GM21360 (cell line): ENCODE measurements around the gene RAB4B.
"Not testable (repeated sequence)": the region's sequence is repeated elsewhere in the genome, so short reads cannot be mapped to it uniquely, and the experiment has no call there.

ENCODE experiments used
- ATAC-seq: cut with Tn5 transposase; IDR thresholded peaks from one replicate; pipeline ENCODE4 v1.9.1; 2021; ENCODE audit warnings: mild to moderate bottlenecking, moderate library complexity; ENCODE audit not compliant: unreplicated experiment

Gene RAB4B

DNA sequence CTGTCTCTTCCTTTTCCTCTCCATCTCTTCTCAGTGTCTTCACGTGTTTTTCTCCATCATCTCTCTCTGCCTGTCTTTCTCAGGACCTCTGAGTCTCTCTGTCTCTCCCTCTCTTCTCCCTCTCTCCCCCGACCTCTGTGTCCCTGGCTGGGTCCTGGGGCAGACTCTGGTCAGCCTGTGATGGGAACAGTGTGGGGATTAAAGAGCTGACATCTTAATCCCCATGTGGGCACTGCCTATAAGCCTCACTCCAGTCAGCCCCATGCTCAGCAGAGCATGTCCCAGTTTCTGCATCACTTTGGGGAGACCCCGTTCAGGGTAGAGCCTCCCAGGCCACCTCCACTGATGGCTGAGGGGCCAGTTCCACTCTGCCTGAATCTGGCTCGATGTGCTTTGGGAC, 37.2 kb downstream of the RAB4B start:
- ATAC-seq = no peak

DNA sequence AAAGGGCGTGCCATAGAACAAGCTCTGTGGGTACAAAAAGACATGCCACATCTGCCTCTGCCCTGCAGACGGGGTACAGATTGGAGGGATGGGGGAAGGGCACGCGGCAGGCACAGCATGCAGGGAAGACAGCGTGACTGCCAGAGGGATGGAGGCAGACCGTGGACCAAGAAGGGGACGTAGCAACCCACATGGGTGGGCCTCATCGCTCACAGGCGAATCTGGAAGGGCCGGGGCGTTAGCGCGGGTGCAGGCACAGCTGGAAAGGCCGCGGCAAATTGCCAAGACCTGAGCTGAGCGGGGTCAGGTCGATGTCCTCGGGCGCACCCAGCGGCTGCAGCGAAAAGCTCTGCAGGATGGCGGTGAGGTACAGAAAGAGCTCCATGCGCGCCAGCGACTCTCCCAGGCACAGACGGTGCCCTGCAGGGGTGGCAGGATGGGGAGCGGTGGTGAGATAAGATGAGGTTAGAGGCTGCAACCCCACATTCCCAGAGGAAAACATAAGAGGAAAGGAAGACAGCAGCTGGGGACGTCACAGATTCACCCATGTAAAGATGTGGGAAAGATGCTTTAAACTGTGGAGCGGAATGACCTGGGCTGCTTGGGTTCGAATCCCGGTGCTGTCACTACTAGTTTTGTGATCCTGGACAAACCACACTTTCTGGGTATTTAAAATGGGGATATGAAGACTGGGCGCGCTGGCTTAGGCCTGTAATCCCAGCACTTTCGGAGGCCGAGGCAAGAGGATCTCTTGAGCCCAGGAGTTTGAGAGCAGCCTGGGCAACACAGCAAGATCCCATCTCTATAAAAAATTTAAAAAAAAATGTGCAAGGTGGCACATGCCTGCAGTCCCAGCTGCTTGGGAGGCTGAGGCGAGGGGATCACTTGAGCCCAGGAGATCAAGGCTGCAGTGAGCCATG, 40.7 kb downstream of the RAB4B start:
- peak; percentile 49 for ATAC-seq

DNA sequence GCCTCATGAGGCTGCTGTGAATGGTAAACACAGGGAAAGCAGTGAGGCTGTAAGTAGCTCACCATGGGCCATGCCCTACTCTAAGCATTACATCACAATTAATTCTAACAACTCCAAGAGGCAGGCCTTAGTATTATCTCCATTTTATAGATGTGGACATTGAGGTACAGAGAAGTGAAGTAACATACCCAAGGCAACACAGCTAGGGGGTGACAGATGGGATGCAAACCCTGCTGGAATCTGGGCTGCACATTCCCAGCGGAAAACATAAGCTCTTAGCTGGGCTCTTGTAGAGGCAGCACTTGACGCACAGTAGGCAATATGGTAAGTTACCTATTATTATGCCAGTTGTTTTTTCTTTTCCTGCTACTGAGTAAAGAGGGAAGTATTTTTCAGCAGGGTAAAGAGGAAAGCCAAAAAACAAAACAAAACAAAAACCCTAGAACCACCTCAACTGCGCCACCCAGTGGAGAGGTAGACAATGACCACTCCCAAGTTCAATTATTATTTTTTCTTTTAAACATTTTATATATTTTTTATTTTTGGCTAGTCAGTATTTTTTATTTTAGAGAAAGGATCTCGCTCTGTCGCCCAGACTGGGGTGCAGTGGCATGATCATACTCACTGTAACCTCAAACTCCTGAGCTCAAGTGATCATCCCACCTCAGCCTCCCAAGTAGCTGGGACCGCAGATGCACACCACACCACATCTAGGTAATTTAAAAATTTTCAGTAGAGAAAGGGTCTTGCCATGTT, 41.6 kb downstream of the RAB4B start:
- not testable (repeated sequence) for ATAC-seq

DNA sequence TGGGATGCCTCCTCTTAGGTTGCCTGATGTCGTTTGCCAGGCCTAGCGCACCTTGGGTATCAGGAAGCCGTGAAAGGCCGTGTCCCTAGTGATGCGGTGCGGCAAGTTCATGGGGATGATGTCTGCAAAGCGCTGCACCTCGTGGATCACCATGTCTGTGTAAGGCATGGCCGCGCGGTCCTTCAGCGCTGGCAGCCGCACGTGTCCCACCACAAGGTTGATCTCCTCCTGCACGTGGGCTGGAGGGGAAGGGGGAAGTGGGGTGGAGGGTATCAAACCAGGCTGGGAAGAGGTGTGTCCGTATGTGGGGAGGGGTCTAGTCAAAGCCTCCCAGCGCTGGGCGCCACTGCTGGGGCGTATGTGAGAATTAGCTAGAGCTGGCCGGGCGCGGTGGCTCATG, 44.1 kb downstream of the RAB4B start:
- no peak for ATAC-seq

DNA sequence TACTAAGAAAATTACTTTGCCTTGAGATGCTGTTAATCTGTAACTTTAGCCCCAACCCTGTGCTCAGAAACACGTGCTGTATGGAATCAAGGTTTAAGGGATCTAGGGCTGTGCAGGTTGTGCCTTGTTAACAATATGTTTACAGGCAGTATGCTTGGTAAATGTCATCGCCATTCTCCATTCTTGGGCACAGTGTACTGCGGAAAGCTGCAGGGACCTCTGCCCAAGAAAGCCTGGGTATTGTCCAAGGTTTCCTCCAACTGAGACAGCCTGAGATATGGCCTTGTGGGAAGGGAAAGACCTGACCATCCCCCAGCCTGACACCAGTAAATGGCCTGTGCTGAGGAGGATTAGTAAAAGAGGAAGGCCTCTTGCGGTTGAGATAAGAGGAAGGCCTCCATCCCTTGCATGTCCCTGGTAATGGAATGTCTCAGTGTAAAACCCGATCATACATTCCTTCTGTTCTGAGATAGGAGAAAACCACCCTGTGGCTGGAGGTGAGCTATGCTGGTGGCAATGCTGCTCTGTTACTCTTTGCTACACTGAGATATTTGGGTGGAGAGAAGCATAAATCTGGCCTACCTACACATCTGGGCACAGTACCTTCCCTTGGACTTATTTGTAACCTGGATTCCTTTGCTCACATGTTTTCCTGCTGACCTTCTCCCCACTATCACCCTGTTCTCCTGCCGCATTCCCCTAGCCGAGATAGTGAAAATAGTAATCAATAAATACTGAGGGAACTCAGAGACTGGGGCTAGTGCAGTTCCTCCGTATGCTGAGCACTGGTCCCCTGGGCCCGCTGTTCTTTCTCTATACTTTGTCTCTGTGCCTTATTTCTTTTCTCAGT, 44.9 kb downstream of the RAB4B start:
- not testable (repeated sequence) for ATAC-seq

DNA sequence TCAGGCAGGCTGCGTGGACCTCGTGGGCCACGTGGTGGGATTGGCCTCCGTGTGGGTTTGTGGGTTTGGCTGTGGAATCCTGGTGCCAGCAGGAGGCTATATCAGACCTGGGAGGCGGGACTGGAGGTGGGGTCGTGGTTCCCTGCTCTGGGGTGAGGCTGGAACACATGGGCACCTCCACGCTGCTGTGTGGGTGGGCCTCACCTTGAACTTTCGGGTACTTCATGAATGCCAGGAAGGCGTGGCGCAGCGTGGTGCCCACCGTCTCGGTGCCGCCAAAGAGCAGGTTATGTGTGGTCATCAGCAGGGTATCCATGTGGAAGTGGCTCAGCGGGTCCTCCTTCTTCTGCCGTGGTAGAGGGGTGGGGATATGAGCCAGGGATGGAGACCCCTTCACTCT, 46.9 kb downstream of the RAB4B start:
- ATAC-seq = not testable (repeated sequence)

DNA sequence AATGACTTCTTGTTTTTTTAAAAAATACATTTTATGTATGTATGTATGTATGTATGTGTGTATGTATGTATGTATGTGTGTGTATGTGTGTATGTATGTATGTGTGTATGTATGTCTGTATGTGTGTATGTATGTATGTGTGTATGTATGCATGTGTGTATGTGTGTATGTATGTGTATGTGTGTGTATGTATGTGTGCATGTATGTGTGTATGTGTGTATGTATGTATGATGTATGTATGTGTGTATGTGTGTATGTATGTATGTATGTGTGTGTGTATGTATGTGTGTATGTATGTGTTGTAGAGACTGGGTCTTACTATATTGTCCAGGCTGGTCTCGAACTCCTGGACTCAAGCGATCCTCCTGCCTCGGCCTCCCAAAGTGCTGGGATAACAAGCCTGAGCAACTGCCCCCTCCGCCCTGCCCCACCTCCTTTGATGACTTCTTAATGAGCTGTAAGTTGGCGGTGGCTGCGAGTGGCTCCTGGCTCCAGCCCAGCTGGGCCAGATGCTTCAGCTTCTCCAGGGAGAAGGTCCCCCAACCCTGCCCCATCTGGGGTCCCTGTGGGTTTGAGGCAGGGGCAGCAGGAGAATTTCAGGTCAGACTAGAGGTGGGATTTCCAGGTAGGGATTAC, 47.5 kb downstream of the RAB4B start:
- ATAC-seq = not testable (repeated sequence)

DNA sequence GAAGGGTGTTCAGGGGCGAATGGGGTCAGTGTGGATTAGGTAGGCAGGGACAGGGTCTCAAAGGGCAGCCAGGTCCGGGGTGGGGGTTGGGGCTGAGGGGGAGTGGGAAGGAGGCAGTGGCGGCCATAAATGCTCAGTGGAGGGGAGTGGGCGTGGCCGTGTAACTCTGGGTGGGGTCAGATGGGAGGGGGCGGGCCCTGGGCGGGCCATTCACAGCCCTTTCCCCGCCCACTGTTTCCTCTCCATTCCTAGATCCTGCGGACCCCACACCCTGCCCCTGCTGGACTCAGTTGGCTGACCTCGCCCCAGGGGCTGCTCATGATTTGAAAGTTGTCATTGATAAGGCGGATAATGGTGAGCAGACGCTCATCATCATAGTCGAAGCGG, 48.3 kb downstream of the RAB4B start:
- not testable (repeated sequence) for ATAC-seq

DNA sequence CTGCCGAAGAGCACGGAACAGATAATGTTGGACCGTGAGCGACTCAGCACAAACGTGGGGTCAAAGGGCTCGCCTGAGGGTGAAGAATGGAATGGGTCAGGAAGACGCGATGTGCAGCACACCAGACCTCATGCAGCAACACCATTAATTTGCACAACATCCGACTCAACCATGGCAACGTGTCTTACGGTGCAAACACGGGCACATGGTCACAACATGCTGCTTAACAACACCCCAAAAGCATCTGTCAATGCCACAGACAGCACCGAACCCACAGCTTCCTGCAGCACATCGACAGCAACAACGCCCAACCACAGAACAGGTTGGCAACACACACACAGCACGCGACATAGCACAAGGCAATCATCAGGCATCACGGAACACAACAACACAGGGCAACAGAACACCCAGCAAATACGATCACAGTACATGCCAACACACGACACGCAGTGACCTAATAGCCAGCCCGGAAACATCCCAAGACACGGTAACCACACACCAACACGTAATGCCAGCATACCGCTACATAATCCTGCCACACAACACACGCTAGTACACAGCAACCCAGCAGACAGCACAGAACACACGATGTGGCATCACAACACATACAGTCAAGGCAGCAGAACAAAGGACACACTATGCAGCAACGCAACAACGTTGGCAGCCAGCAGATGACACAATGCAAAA, 48.8 kb downstream of the RAB4B start:
- ATAC-seq = not testable (repeated sequence)

DNA sequence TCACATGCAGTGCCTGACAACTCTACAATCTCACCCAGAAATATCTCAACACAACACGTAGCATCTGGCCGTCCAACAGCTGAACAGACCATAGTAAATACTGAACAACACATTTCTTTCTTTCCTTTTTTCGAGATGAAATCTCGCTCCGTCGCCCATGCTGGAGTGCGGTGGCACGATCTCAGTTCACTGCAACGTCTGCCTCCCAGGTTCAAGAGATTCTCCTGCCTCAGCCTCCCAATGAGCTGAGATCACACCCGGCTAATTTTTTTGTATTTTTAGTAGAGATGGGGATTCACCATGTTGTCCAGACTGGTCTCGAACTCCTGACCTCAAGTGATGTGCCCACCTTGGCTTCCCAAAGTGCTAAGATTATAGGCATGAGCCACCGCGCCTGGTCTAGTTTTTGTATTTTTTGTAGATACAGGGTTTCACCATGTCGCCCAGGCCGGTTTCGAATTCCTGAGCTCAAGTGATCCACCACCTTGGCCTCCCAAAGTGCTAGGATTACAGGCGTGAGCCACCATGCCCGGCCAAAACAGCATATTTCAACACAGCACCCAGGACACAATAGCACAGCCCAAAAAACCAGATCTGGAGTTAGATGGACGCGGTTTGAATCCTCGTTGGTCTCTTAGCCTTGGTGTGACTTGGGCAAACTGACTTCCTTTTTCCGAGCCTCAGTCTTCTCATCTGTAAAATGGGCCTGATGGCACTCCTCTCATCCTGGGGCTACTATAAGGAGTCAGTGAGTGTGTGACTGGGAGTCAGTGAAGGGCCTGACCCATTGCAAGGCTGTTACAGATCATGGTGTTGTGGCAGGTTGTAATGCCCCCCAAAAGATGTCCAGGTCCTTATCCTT, 49.6 kb downstream of the RAB4B start:
- no peak for ATAC-seq

DNA sequence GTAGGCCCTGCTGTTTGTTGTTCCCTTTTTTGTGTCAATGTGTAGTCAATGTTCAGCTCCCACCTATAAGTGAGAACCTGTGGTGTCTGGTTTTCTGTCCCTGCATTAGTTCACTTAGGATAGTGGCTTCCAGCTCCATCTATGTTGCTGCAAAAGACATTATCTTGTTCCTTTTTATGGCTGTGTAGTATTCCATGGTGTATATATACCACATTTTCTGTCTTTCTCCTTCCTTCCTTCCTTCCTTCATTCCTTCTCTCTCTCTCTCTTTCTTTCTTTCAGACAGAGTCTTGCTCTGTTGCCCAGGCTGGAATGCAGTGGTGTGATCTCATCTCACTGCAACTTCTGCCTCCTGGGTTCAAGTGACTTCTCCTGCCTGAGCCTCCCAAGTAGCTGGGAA, 51.2 kb downstream of the RAB4B start:
- ATAC-seq = no peak

DNA sequence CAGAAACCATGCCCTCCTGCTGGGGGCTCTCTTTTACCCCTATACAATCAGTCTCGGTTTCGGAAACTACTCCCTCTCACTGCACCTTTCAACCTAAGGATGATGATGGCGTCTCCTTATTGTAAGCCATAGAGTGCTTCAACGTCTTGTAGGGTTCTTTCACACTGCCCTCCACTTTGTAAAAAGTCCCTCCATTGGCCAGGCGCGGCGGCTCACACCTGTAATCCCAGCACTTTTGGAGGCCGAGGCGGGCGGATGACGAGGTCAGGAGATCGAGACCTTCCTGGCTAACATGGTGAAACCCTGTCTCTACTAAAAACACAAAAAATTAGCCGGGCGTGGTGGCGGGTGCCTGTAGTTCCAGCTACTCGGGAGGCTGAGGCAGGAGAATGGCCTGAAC, 52.7 kb downstream of the RAB4B start:
- ATAC-seq = not testable (repeated sequence)

DNA sequence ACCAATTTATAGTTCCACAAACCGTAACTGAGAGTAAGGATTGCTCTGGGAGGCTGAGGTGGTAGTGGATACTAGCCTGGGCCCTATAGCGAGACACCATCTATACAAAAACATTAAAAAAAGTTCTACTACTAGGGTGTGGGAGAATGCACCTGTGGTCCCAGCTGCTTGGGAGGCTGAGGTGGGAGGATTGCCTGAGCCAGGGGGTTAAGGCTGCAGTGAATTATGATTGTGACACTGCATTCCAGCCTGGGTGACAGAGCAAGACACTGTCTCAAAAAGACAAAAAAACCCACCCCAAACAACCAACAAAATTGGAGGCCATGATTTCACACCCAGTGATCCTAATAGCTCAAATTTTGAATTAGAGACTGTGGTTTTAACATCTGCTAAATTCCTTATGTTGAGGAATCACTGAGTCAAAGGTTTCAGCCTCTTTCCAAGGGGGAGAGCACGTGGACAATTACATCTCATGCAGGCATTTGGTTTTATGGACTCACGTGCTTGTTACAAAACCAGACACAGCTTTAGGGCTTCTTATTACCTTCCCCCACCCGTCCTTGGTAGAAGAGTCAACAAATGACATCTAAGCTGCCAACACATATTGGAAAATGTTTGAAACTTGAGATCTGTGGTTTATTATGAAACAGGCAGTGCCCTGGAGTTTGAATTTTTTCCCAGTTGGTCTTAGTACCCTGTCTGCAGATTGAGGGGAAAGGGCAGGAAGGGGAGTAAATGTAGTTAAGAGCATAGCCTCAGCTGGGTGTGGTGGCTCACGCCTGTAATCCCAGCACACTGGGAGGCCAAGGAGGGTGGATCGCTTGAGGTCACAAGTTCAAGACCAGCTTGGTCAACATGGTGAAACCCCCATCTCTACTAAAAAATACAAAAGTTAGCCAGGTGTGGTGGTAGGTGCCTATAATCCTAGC, 53.7 kb downstream of the RAB4B start:
- no peak for ATAC-seq

DNA sequence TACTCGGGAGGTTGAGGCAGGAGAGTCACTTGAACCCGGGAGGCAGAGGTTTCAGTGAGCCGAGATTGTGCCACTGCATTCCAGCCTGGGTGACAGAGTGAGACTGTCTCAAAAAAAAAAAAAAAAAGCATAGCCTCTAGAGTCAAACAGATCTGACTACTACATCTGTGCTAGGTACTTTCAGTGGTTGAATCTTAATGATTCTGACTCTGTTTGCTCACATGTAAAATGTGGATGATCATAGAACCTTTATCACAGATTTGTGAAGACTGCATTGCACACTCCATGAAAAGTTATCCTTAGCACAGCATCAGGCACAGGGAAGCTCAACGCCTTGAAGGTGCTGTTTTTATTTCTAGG, 54.4 kb downstream of the RAB4B start:
- ATAC-seq = not testable (repeated sequence)

DNA sequence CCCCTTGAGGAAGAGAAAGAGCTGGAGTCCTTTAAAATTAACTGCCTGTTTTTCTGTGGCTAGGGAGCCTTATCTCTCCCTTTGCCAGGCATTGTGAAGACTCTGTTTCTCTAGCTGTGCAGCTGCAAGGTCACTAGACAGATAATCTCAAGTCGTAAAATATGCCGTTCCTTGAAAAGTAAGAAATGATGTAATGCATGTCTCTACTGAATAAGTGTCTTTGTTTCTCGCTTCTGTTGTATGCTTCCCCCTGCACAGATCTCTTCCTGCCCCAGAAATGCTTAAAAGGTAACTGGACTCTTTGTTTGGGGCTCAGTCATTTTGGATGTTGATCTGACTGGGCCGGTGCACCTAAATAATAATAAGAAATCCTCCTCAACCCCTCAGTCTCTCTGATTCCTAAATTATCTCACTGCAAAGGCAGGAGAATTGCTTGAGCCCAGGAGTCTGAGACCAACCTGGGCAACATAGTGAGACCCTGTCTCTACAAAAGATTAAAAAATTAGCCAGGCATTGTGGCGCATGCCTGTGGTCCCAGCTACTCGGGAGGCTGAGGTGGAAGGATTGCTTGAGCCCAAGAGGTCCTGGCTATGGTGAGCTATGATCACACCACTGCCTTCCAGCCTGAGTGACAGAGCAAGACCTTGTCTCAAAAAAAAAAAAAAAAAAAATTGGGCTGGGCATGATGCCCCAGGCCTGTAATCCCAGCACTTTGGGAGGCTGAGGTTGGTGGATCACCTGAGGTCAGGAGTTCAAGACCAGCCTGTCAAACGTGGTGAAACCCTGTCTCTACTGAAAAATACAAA, 55.9 kb downstream of the RAB4B start:
- ATAC-seq = not testable (repeated sequence)

DNA sequence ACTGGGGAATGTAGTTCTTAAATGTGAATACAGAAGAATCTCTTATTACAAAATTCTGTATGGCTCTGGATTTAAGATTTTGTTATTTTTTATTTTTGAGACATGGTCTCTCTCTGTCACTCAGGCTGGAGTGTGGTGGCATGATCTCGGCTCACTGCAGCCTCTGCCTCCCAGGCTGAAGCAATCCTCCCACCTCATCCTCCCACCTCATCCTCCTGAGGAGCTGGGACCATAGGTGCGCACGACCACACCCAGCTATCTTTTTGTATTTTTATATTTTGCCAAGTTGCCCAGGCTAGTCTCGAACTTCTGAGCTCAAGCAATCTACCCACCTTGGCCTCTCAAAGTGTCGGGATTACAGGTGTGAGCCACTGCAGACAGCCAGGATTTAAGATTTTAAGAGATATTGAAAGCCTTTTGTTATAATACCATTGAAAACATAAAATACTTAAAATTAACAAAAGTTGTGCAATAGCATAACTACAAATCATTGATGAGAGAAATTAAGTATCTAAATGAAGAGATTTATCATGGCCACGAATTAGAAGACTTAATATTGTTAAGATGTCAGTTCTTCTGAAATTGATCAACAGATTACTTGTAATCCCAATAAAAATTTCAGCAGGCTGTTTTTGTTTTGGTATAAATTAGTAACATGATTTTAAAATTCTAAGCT, 58.8 kb downstream of the RAB4B start:
- no peak for ATAC-seq

DNA sequence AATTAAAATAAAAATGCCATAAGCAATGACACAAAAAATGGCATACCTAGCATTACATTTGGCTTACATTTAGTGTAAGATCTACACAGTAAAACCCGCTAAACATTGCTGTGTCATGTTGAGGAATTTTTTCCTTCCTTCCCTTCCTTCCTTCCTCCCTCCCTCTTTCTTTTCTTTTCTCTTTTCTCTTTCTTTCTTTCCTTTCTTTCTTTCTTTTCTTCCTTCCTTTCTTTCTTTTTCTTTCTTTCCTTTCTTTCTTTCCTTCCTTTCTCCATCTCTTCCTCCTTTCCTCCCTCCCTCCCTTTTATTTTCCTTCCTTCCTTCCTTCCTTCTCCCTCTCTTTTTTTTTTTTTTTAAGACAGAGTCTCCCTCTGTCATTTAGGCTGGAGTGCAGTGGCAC, 60.4 kb downstream of the RAB4B start:
- ATAC-seq = not testable (repeated sequence)
